GM21723 (cell line): ENCODE data around the gene MUC5AC.
"Not testable (repeated sequence)": the region's sequence is repeated elsewhere in the genome, so short reads cannot be mapped to it uniquely, and the experiment has no call there.

Experiments
- ATAC-seq: cut with Tn5 transposase; IDR thresholded peaks from one replicate; pipeline ENCODE4 v1.9.1; 2021; ENCODE audit warnings: mild to moderate bottlenecking, moderate library complexity; ENCODE audit not compliant: unreplicated experiment

The MUC5AC gene

DNA sequence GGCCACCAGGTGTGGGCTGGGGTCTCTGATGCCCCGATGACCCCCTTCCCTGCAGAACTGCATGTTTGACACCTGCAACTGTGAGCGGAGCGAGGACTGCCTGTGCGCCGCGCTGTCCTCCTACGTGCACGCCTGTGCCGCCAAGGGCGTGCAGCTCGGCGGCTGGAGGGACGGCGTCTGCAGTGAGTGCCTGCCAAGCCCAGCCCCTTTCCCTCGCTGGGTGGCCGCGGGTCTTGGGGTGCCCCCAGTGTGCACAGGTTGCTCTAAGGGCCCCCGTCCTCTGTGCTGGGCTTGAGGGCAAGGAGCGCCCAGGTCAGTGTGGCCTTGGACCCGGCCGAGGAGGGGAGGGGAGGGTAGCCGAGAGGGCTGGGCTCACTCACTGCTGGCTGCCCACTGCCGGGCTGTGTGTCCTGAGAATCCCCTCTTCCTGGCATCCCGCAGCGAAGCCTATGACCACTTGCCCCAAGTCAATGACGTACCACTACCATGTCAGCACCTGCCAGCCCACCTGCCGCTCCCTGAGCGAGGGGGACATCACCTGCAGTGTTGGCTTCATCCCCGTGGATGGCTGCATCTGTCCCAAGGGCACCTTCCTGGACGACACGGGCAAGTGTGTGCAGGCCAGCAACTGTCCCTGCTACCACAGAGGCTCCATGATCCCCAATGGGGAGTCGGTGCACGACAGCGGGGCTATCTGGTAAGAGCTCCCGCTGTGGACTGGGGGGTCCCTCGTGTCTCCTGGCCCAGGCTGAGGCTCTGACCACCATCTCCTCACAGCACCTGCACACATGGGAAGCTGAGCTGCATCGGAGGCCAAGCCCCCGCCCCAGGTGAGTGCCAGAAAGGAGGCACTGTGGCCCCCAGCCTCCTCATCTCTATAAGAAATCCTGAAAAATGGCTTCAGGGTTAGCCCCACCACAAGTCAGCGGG, 17.0 kb downstream of the MUC5AC start:
- ATAC-seq, result no peak

- ATAC-seq, result no peak
These were observed 17.9 kb downstream of the MUC5AC start for GRCh38 chr11:1175461-1176223.

GRCh38 chr11:1176224-1177019, 18.7 kb downstream of the MUC5AC start:
- no peak for ATAC-seq

DNA sequence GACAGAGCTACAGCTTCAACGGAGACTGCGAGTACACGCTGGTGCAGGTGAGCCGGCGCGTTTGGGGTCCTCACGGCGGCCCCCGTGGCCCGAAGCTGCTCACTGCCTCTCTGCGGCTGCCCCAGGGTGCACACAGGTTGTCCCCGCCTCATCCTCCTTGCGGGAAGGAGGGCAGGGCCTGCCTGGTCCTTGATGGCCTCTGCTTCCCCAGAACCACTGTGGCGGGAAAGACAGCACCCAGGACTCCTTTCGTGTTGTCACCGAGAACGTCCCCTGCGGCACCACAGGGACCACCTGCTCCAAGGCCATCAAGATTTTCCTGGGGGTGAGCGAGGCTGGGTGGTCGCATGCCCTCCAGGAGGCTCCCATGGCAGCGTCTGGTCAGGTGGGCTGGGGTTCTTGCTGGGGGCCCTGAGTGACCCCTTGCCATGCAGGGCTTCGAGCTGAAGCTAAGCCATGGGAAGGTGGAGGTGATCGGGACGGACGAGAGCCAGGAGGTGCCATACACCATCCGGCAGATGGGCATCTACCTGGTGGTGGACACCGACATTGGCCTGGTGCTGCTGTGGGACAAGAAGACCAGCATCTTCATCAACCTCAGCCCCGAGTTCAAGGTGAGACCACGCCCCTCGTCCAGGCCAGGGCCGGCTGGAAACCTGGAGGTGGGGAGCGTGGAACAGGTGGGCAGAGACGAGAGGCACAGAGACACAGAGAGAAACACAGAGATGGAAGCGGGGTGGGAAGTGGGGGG, 19.4 kb downstream of the MUC5AC start:
- no peak for ATAC-seq

DNA sequence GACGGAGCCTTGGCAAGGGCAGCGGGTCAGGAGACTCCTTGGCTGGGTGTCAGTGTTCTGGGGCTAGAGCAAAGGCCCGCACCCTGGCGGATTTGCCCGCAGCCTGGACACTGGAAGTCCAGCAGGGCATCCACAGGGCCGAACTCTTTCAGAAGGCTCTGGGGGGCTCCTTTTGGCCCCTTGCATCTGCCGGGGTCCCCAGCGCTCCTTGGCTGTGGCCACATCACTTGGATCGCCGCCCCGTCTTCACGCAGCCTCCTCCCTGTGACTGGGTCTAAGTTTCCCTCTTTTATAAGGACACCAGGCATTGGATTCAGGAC, 20.0 kb downstream of the MUC5AC start:
- no peak for ATAC-seq

- ATAC-seq, result no peak
These were observed 20.6 kb downstream of the MUC5AC start for GRCh38 chr11:1178201-1178885.

DNA sequence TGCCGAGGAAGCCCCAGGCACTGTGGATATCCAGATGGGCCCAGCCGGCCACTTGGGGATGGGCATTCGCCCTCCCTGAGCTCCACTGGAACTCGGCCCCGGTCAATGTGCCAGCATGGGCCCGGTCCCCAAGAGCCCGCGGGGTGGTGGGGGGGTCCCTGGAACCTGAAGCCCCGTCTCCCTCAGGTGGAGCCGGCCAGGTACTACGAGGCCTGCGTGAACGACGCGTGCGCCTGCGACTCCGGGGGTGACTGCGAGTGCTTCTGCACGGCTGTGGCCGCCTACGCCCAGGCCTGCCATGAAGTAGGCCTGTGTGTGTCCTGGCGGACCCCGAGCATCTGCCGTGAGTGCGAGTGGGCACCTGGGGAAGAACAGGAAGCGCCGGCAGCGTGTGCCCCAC, 21.2 kb downstream of the MUC5AC start:
- no peak for ATAC-seq

DNA sequence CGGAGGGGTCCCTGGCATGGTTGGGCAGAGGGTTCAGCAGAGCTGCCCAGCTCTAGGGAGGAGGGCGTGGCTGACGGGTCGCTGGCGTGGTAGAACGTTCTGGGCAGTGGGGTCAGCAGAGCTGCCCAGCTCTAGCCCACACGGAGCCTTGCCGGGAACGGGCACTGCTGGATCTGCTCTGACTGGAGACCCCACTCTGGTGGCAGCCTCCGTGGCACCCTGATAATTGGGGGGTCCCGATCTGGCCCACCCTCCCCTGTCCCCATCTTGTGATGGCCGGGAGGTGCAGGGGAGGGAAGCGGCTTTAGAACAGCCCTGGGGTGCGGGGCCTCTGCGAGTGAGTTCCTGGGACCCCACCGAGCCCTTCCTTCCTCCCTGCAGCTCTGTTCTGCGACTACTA, 21.9 kb downstream of the MUC5AC start:
- ATAC-seq, result no peak

GRCh38 chr11:1180171-1180570, 22.4 kb downstream of the MUC5AC start:
- no peak for ATAC-seq

DNA sequence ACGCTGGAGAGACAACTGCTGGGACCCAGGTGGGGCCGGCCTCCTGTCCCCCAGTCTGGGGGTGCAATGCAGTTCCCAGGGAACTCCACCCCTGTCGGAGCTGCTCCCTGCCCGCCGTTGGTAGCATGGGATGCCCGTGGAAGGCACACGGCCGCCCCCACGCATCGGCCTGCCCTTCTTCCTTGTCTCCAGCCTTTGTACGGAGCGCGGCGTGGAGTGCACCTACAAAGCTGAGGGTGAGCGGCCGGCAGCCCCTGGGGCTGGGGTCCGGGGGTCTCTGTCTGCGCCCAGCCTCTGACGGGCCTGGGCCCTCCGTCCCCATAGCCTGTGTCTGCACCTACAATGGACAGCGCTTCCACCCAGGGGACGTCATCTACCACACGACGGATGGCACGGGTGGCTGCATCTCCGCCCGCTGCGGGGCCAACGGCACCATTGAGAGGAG, 23.2 kb downstream of the MUC5AC start:
- no peak for ATAC-seq

DNA sequence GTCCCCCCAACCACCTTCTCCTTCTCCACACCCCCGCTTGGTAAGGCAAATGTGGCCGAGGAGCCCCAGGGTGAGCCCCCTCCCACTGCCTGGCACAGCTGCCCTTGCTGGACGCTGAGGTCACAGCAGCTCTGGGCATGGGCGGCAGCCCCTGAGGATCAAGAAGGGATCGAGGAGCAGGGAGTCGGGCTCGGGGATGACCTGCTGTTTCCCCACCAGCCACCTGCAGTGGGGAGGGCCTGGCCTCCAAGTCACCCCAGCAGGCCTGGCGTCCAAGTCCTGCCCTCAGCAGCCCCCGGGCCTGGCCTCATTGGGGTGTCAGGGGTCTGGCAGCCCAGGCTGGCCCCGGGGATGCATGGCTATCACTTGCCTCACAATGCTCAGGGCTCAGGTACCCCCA, 23.7 kb downstream of the MUC5AC start:
- ATAC-seq, result no peak

DNA sequence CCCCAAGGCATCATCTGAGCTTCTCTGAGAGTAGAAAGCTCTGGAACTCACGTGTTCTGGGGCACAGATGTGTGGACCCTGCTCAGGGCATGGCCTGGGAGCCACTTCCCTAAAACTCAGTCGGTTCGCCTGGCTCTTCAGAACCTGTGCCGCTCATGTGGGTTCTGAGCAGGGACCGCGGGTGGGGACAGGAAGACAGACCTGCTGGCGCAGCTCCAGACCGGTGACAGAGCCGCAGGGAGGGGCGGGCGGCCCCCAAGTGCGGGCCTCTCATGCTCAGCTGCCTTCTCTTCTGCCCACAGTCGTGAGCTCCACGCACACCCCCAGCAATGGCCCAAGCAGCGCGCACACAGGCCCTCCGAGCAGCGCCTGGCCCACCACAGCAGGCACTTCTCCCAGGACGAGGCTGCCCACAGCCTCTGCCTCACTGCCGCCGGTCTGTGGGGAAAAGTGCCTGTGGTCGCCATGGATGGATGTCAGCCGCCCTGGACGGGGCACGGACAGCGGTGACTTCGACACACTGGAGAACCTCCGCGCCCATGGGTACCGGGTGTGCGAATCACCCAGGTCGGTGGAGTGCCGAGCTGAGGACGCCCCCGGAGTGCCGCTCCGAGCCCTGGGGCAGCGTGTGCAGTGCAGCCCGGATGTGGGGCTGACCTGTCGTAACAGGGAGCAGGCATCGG, 24.2 kb downstream of the MUC5AC start:
- no peak for ATAC-seq

- not testable (repeated sequence) for ATAC-seq
These were observed 26.4 kb downstream of the MUC5AC start for GRCh38 chr11:1184139-1184538.

DNA sequence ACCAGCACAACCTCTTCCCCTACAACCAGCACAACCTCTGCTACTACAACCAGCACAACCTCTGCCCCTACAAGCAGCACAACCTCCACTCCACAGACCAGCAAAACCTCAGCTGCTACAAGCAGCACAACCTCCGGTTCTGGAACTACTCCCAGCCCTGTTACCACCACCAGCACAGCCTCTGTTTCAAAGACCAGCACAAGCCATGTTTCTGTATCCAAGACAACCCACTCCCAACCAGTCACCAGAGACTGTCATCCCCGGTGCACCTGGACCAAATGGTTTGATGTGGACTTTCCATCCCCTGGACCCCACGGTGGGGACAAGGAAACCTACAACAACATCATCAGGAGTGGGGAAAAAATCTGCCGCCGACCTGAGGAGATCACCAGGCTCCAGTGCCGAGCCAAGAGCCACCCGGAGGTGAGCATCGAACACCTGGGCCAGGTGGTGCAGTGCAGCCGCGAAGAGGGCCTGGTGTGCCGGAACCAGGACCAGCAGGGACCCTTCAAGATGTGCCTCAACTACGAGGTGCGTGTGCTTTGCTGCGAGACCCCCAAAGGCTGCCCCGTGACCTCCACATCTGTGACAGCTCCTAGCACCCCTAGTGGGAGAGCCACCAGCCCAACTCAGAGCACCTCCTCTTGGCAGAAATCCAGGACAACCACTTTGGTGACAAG, 30.8 kb downstream of the MUC5AC start:
- not testable (repeated sequence) for ATAC-seq

GRCh38 chr11:1189816-1190215, 32.1 kb downstream of the MUC5AC start:
- ATAC-seq, result not testable (repeated sequence)

DNA sequence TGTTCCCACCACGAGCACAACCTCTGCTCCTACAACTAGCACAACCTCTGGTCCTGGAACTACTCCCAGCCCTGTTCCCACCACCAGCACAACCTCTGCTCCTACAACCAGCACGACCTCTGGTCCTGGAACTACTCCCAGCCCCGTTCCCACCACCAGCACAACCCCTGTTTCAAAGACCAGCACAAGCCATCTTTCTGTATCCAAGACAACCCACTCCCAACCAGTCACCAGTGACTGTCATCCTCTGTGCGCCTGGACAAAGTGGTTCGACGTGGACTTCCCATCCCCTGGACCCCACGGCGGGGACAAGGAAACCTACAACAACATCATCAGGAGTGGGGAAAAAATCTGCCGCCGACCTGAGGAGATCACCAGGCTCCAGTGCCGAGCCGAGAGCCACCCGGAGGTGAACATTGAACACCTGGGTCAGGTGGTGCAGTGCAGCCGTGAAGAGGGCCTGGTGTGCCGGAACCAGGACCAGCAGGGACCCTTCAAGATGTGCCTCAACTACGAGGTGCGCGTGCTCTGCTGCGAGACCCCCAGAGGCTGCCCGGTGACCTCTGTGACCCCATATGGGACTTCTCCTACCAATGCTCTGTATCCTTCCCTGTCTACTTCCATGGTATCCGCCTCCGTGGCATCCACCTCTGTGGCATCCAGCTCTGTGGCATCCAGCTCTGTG, 34.2 kb downstream of the MUC5AC start:
- not testable (repeated sequence) for ATAC-seq

DNA sequence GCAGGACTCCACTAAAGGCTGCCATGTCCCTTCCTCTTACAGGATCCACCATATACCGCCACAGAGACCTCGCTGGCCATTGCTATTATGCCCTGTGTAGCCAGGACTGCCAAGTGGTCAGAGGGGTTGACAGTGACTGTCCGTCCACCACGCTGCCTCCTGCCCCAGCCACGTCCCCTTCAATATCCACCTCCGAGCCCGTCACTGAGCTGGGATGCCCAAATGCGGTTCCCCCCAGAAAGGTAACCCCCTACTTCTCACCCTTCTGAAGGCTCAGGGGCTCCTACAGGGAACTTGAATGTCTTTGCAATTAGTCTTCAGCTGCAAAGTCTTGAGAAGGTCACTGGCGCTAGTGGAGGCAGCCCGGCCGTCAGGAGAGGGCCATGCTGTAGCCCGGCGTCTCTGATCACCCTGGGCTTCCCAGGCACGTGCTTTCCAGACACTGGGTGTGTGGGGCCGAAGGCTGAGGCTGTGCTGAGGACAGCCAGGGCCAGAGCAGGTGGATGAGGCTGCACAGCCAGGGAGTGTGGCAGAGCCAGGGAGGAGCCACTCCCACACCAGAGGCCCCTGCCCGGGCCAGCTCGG, 35.1 kb downstream of the MUC5AC start:
- no peak for ATAC-seq
